ENCODE measurements around the gene WDFY4. TPM values are rescaled to one million over a fixed set of nuclear protein-coding genes. Genes with fewer than 3 reads are reported as not detected.

The WDFY4 gene
- total RNA-seq, 1 experiment from 2014 or later: 0.22 TPM

DNA sequence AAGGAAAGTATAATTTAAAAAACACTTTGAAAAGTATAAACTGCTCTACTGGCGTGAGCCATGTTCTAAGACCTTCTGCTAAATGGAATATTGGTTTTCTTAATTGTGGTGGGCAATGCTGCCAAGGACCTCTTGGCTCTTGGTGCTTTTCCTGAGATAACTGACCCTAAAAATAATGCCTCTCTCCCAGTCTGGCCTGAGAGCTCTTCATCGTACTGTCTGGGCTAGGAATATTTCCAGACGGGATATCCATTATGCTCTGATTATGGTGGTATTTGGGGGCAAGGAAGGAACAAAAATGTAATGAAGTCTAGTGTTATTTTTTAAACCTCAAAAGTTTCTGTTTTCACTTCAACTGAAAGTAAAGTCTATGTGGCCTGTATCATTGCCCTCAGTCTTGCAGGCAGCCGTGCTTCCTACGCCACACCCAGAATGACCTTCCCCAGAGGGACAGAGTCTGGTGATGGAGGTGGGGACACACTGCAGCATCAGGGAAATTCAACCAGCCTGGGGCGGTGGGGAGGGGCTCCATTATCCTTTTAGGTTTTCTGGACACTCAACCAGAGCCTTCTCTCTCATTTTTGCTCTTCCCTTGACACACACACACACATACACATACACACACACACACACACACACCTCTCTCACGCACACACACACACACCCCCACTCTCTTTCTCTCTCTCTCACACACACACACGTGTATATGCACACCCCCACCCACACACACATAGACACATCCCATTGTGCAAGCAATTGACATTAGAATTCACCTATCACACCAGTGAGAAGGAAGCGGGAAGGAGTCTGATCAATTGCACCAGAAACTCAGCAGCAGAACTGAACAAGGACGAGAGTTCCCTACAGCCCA is 155.4 kb downstream of the WDFY4 start:
- Histone ChIP-seq H3K36me3 (ENCODE audit: control insufficient read depth in 1 of 2, insufficient read depth in 2 of 2, low read length in 2 of 2) (no peaks in the 10 kb centered on the region), H3K4me1 (ENCODE audit: control insufficient read depth in 1 of 2, insufficient read depth in 2 of 2, low read length in 2 of 2) (no peaks in the 10 kb centered on the region), H3K27me3 (ENCODE audit: insufficient read depth, low read length) (peaks cover 73% of the 10 kb centered on the region), H3K4me3 (replicated peaks in 1 of 2; ENCODE audit: low read depth in 1 of 2, low read length in 2 of 2) (no peak overlapping the region), H3K9ac (ENCODE audit: low read length) (no peak overlapping the region), H3K9me3 (ENCODE audit: control insufficient read depth in 1 of 2, insufficient read depth in 1 of 2, low read depth in 1 of 2, low read length in 2 of 2) (no peaks in the 10 kb centered on the region), H2AFZ (ENCODE audit: low read depth, low read length, poor library complexity, severe bottlenecking) (no peak overlapping the region), H3K79me2 (ENCODE audit: insufficient read depth, low read length) (no peaks in the 10 kb centered on the region), H3K9me2 (ENCODE audit: insufficient read depth) (no peaks in the 10 kb centered on the region), H3K27ac (ENCODE audit: low read depth, low read length) (no peak overlapping the region), H4K20me1 (ENCODE audit: insufficient read depth) (no peaks in the 10 kb centered on the region), H3K4me2 (ENCODE audit: low read length) (no peak overlapping the region)
- ChIA-PET CTCF (no interaction called here), RAD21 (ENCODE audit: low non-redundant PET in 1 of 2, low total read pairs in 2 of 2, uncharacterized antibody in 2 of 2, unreplicated experiment in 2 of 2) (no interaction called here), POLR2A (no interaction called here)
- no TSS peak for BruUV-seq (replicated peaks)
- TF ChIP-seq EZH2phosphoT487 (IDR thresholded peaks at IDR 0.05; ENCODE audit: borderline replicate concordance): no peak
- no peak for TF ChIP-seq EGR1 (IDR thresholded peaks at IDR 0.05; ENCODE audit: low read depth)
- TF ChIP-seq RAD21 (IDR thresholded peaks at IDR 0.05; ENCODE audit: low read depth): no peak
- TF ChIP-seq EZH2 (IDR thresholded peaks at IDR 0.05): no peak
- no peak for DNase-seq (ENCODE audit: low read depth, low spot score)
- intact Hi-C loops (cut with micrococcal nuclease): no loop called here
- ATAC-seq: no peak

DNA sequence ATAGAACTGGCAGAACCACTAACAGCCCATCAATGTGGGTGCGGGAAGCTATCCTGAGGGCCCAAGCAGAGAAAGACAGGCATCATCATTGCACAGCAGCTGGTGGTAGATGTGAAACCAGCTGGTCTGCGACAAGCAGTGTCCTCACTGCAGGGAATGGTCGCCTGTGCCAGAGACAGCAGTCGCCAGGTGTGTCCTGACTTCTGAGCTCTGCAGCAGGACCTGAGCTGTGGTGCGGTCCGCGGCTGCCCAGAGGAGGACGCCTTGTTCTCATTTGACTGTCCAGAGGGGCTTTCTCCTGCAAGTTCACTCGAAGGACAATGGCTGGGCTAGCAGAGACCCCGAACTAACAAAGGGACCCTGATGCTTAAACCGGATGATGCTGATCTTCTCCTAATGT is 157.6 kb downstream of the WDFY4 start:
- ChIA-PET RAD21 (ENCODE audit: low non-redundant PET in 1 of 2, low total read pairs in 2 of 2, uncharacterized antibody in 2 of 2, unreplicated experiment in 2 of 2) (no interaction called here), CTCF (no interaction called here), POLR2A (no interaction called here)
- TF ChIP-seq SP1 (IDR thresholded peaks at IDR 0.05; ENCODE audit: low read depth) (no peak), POLR2AphosphoS5 (IDR thresholded peaks at IDR 0.05; ENCODE audit: low read depth, low read length) (no peak), TCF7L2 (IDR thresholded peaks at IDR 0.05; ENCODE audit: borderline replicate concordance, extremely low read depth, insufficient read depth, insufficient read length) (no peak), POLR2A (IDR thresholded peaks at IDR 0.05; ENCODE audit: borderline replicate concordance, extremely low read depth, insufficient read depth, insufficient read length) (no peak), CBX3 (IDR thresholded peaks at IDR 0.05; ENCODE audit: low read depth) (no peak), SIN3A (IDR thresholded peaks at IDR 0.05; ENCODE audit: low read depth) (no peak), CEBPB (IDR thresholded peaks at IDR 0.05; ENCODE audit: low read depth) (no peak), SRF (IDR thresholded peaks at IDR 0.05; ENCODE audit: low read depth) (no peak), EZH2phosphoT487 (IDR thresholded peaks at IDR 0.05; ENCODE audit: borderline replicate concordance) (no peak)
- TF ChIP-seq, protein P1, sequence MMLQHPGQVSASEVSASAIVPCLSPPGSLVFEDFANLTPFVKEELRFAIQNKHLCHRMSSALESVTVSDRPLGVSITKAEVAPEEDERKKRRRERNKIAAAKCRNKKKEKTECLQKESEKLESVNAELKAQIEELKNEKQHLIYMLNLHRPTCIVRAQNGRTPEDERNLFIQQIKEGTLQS (IDR thresholded peaks at IDR 0.05): no peak
- Histone ChIP-seq H3K36me3 (ENCODE audit: control insufficient read depth in 1 of 2, insufficient read depth in 2 of 2, low read length in 2 of 2) (no peaks in the 10 kb centered on the region), H3K4me2 (ENCODE audit: low read length) (no peak overlapping the region), H3K27ac (ENCODE audit: low read depth, low read length) (no peak overlapping the region), H3K4me1 (ENCODE audit: control insufficient read depth in 1 of 2, insufficient read depth in 2 of 2, low read length in 2 of 2) (no peaks in the 10 kb centered on the region), H3K9ac (ENCODE audit: low read length) (no peak overlapping the region), H3K27me3 (ENCODE audit: insufficient read depth, low read length) (peaks cover 69% of the 10 kb centered on the region), H3K4me3 (replicated peaks in 1 of 2; ENCODE audit: low read depth in 1 of 2, low read length in 2 of 2) (no peak overlapping the region), H3K9me2 (ENCODE audit: insufficient read depth) (no peaks in the 10 kb centered on the region), H3K79me2 (ENCODE audit: insufficient read depth, low read length) (no peaks in the 10 kb centered on the region), H4K20me1 (ENCODE audit: insufficient read depth) (no peaks in the 10 kb centered on the region), H3K9me3 (ENCODE audit: control insufficient read depth in 1 of 2, insufficient read depth in 1 of 2, low read depth in 1 of 2, low read length in 2 of 2) (no peaks in the 10 kb centered on the region), H2AFZ (ENCODE audit: low read depth, low read length, poor library complexity, severe bottlenecking) (no peak overlapping the region)
- BruUV-seq (replicated peaks): no TSS peak
- intact Hi-C loops (cut with micrococcal nuclease): no loop called here
- DNase-seq (ENCODE audit: low read depth, low spot score): no peak
- ATAC-seq: no peak
